Calu3 (cell line): ENCODE data around the gene RPUSD3. TPM values are rescaled to one million over a fixed set of nuclear protein-coding genes. Genes with fewer than 3 reads are reported as not detected.
"Not testable (repeated sequence)": the region's sequence is repeated elsewhere in the genome, so short reads cannot be mapped to it uniquely, and the experiment has no call there.

Experiments
- BruUV-seq: library from RNA; stranded (reverse); fragments of 400-500 nt; replicated peaks from 2 replicates; lab custom pipeline; 2021; lab: Mats Ljungman, UMichigan
- CTCF ChIA-PET: fragments of 300-600 bp; sonication (Branson Sonifier 250); formaldehyde crosslinking; loops from one replicate; lab custom pipeline; 2022; ENCODE audit warnings: antibody characterized with exemption; lab: Charles Lee
- DNase-seq: peaks from one replicate; pipeline ENCODE4 v3.0.0; 2022
- H3K27ac Mint-ChIP-seq: one replicate; pipeline ENCODE4 v1.8.0; 2022; ENCODE audit warnings: mixed read lengths; ENCODE audit not compliant: unreplicated experiment
- H3K27me3 Mint-ChIP-seq: one replicate; pipeline ENCODE4 v1.8.0; 2022; ENCODE audit warnings: mixed read lengths; ENCODE audit not compliant: unreplicated experiment
- H3K36me3 Mint-ChIP-seq: one replicate; pipeline ENCODE4 v1.8.0; 2022; ENCODE audit warnings: mild to moderate bottlenecking, moderate library complexity, mixed read lengths; ENCODE audit not compliant: insufficient read depth, unreplicated experiment
- H3K4me1 Mint-ChIP-seq: one replicate; pipeline ENCODE4 v1.8.0; 2022; ENCODE audit warnings: mild to moderate bottlenecking, low read depth, mixed read lengths; ENCODE audit not compliant: unreplicated experiment
- H3K4me3 Mint-ChIP-seq: one replicate; pipeline ENCODE4 v1.8.0; 2022; ENCODE audit warnings: mild to moderate bottlenecking, low read depth, moderate library complexity, mixed read lengths; ENCODE audit not compliant: unreplicated experiment
- H3K9me3 Mint-ChIP-seq: one replicate; pipeline ENCODE4 v1.8.0; 2022; ENCODE audit warnings: low read depth, mixed read lengths; ENCODE audit not compliant: unreplicated experiment
- intact Hi-C: fragments of 100-400 bp; cut with micrococcal nuclease; formaldehyde crosslinking; loops from one replicate; pipeline ENCODE4 v1.10.0; 2022; ENCODE audit not compliant: unreplicated experiment
- total RNA-seq: library from RNA; stranded (reverse); gene quantifications from 2 replicates; pipeline ENCODE4 v1.2.3, GENCODE V29; 2022
- TF ChIP-seq, protein P1 (sequence below): fragments of 200-600 bp; IDR thresholded peaks from one replicate; pipeline ENCODE4 v1.8.0; 2022; ENCODE audit warnings: antibody characterized with exemption; ENCODE audit not compliant: unreplicated experiment

Gene RPUSD3
- total RNA-seq, 1 experiment from 2014 or later, result 41.7 TPM

DNA sequence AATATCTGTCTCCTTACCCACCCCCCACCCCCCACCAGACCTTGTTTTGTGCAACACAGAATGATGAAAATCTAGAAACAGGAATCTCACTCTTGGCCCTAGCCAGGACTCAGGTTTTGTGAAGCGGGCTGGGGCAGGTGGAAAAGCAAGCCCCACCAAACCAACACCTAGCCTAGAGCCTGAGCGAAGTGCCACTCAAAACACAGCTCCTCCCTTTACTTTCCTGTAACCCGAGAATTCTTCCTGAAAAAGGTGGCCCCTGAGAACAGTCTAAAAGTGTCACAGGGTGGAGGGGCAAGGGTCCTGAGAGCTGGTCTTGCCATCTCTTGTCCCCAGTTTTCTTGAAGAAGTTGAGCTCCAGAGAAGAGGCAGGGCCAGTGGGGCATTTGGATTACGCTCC lies 17.4 kb upstream of the RPUSD3 start:
- no TSS peak for BruUV-seq
- Mint-ChIP-seq H3K27ac (no peak overlapping the region), H3K4me3 (no peak overlapping the region), H3K27me3 (no peaks in the 10 kb centered on the region), H3K4me1 (no peaks in the 10 kb centered on the region), H3K36me3 (no peaks in the 10 kb centered on the region), H3K9me3 (no peaks in the 10 kb centered on the region)
- intact Hi-C loops, result loop anchor here (5.0 kb wide), 1 partner anchor 36 kb away; no protein-coding TSS in a partner anchor
- DNase-seq, result no peak
- TF ChIP-seq, protein P1, sequence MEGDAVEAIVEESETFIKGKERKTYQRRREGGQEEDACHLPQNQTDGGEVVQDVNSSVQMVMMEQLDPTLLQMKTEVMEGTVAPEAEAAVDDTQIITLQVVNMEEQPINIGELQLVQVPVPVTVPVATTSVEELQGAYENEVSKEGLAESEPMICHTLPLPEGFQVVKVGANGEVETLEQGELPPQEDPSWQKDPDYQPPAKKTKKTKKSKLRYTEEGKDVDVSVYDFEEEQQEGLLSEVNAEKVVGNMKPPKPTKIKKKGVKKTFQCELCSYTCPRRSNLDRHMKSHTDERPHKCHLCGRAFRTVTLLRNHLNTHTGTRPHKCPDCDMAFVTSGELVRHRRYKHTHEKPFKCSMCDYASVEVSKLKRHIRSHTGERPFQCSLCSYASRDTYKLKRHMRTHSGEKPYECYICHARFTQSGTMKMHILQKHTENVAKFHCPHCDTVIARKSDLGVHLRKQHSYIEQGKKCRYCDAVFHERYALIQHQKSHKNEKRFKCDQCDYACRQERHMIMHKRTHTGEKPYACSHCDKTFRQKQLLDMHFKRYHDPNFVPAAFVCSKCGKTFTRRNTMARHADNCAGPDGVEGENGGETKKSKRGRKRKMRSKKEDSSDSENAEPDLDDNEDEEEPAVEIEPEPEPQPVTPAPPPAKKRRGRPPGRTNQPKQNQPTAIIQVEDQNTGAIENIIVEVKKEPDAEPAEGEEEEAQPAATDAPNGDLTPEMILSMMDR, result no peak
- CTCF ChIA-PET, result no interaction called here

DNA sequence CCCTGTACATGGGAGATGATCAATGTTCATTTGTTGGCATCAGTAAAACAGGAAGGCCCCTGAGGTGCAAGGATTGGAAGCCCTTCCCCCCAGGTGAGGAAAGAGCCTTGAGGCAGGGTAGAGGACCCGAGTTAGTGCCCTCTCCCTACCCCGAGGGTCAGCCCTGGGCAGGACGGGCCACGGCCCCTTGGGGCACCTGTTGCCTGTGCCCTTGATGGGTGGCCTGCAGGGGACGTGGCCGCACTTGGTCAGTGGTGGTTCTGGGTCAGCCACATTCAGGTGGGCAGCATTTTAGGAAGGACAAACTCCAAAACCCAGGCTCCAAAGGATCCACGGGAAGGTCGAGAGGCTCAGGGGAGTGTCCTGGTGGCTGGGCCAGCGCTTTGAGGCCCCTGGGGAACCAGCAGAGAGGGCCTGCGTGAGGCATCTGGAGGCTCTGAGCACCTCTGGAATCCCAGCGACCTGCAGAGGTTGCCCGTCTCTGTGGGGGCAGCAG lies 15.8 kb upstream of the RPUSD3 start:
- Mint-ChIP-seq H3K27ac (no peak overlapping the region), H3K36me3 (no peaks in the 10 kb centered on the region), H3K4me1 (no peaks in the 10 kb centered on the region), H3K9me3 (no peaks in the 10 kb centered on the region), H3K4me3 (no peak overlapping the region), H3K27me3 (no peaks in the 10 kb centered on the region)
- TF ChIP-seq, protein P1, result no peak
- intact Hi-C loops, result loop anchor here (5.0 kb wide), 1 partner anchor 38 kb away; no protein-coding TSS in a partner anchor
- CTCF ChIA-PET, result no interaction called here
- no peak for DNase-seq
- no TSS peak for BruUV-seq

DNA sequence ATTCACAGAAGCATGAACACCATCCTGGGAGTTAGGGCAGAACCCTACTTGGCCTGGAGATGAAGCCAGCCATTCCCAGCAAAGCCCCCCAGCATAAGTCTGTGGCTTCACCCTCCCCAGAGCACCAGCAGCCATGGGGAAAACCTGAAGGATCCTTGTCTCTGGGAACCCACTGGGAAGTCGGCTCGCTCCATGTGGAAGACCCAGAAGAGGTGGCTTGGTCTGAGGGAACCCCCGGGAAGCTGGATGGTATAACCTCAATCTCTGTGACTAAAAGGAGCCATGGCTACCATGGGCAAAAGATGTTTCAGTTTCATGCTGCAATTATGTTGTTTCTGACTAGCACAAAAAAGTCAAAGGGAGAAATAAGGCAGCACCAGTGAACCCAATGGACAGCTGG lies 11.8 kb upstream of the RPUSD3 start:
- H3K27me3 Mint-ChIP-seq, result peaks cover 32% of the 10 kb centered on the region
- no TSS peak for BruUV-seq
- CTCF ChIA-PET, result no interaction called here
- H3K4me1 Mint-ChIP-seq, result peaks cover 7% of the 10 kb centered on the region
- H3K27ac Mint-ChIP-seq, result no peak overlapping the region
- intact Hi-C loops, result no loop called here
- TF ChIP-seq, protein P1, result no peak
- H3K9me3 Mint-ChIP-seq, result no peaks in the 10 kb centered on the region
- no peak for DNase-seq
- H3K36me3 Mint-ChIP-seq, result no peaks in the 10 kb centered on the region
- no peak overlapping the region for H3K4me3 Mint-ChIP-seq

DNA sequence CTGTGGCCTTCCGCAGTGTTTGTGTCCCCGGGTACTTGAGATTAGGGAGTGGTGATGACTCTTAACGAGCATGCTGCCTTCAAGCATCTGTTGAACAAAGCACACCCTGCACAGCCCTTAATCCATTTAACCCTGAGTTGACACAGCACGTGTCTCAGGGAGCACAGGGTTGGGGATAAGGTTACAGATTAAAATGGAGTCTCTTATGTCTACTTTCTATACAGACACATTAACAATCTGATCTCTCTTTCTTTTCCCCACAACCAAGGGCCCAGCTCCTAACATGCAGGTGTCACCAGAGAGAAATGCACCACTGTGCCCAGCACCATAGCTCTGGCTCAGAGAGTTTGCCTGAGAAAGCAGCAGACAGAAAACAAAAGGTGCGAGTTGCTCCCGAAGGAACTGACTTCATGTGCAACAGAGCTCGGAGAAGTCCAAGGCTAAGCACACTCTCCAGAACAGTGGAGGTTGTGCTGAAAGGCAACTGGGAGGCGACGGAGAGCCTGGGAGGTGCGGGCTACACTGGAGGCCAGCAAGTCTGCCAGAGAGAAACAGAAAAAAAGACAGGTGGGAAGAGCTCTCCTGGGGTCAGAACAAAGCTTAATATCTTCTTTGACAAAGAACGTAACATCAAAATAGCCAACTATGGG lies 10.6 kb upstream of the RPUSD3 start:
- BruUV-seq, H3K36me3 Mint-ChIP-seq, H3K4me3 Mint-ChIP-seq, intact Hi-C loops, H3K4me1 Mint-ChIP-seq, CTCF ChIA-PET, H3K27ac Mint-ChIP-seq, DNase-seq, H3K9me3 Mint-ChIP-seq: not testable (repeated sequence)
- H3K27me3 Mint-ChIP-seq, result peaks cover 32% of the 10 kb centered on the region

DNA sequence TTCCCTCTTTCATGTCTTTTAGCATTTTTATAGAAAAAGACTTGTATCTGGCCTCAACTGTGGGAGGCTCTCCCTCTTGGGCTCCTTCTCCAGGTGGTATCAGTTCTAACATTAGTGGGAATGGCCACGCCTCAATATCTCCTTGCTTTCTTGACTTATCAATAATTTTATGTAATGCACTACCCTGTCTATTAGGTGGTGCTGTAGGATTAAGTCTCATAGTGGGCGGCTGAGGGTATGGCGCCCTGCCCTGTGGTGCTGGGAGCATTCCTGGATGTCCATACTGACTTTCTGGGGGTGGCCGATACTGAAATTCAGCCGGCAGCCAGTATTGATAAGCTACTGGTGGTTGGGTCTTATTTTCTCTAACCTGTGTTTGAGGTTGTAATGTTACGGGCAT lies 8.7 kb upstream of the RPUSD3 start:
- Mint-ChIP-seq H3K9me3 (no peaks in the 10 kb centered on the region), H3K27me3 (peaks cover 32% of the 10 kb centered on the region), H3K27ac (no peak overlapping the region), H3K4me1 (peaks cover 15% of the 10 kb centered on the region), H3K4me3 (no peak overlapping the region), H3K36me3 (no peaks in the 10 kb centered on the region)
- intact Hi-C loops, result no loop called here
- TF ChIP-seq, protein P1, result no peak
- CTCF ChIA-PET, result no interaction called here
- DNase-seq, result no peak
- BruUV-seq, result no TSS peak

DNA sequence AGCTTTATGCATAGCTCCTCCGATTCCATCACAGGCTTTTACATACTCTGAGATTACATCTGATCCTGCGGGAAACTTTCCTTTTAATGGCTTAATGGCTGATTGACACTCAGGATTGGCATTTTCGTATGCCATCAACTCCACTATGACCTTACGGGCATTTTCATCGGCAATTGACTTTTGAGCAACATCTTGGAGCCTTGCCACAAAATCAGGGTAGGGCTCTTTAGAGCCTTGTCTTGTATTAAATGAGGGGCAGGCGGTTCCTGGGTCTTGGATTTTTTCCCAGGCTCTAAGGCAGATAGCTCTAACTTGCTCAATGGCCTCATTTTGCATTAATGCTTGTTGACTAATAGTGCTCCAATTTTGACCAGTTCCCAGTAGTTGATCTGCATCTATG lies 8.1 kb upstream of the RPUSD3 start:
- H3K4me3 Mint-ChIP-seq, H3K9me3 Mint-ChIP-seq, H3K27ac Mint-ChIP-seq, H3K36me3 Mint-ChIP-seq, CTCF ChIA-PET, BruUV-seq, intact Hi-C loops, DNase-seq: not testable (repeated sequence)
- H3K4me1 Mint-ChIP-seq, result peaks cover 15% of the 10 kb centered on the region
- peaks cover 32% of the 10 kb centered on the region for H3K27me3 Mint-ChIP-seq

DNA sequence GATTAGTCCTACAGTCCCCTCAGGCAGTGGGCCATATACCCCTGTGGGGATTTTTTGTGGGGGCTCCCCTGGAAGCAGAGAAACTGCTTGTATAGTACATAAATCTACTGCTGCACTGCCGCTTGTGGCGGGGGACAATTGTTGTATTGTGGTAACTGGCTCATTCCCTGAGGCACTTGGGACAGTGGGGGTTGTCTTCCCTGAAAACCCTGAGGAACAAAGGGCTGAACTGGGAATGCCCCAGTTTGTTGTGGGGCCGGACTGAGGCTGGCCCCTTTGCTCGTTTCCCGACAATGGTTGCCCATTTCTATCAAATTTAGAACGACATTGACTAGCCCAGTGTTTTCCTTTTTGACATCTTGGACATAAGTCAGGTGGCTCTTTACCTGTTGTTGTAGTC lies 7.6 kb upstream of the RPUSD3 start:
- CTCF ChIA-PET, intact Hi-C loops, H3K4me3 Mint-ChIP-seq, H3K36me3 Mint-ChIP-seq, DNase-seq, BruUV-seq, H3K27ac Mint-ChIP-seq, H3K9me3 Mint-ChIP-seq: not testable (repeated sequence)
- peaks cover 32% of the 10 kb centered on the region for H3K27me3 Mint-ChIP-seq
- H3K4me1 Mint-ChIP-seq, result peaks cover 15% of the 10 kb centered on the region
